DMS153 treated with DMSO at 0.1 percent for 48 hours (cell line): ENCODE data around the gene LCNL1.

Experiments used
- DNase-seq: peaks from one replicate; lab custom pipeline; 2025; ENCODE audit not compliant: unreplicated experiment; lab: John Stamatoyannopoulos, UW

LCNL1 gene

GRCh38 chr9:137008312-137008711 is 25.5 kb downstream of the LCNL1 start:
- DNase-seq, result no peak

GRCh38 chr9:137009217-137009616 is 26.4 kb downstream of the LCNL1 start:
- DNase-seq, result no peak

GRCh38 chr9:137009938-137010732 is 27.3 kb downstream of the LCNL1 start:
- no peak for DNase-seq

GRCh38 chr9:137011156-137011555 is 28.4 kb downstream of the LCNL1 start:
- no peak for DNase-seq

GRCh38 chr9:137011907-137012675 is 29.3 kb downstream of the LCNL1 start:
- no peak for DNase-seq

- DNase-seq, result no peak
Measured at GRCh38 chr9:137012694-137013570, 30.1 kb downstream of the LCNL1 start.

GRCh38 chr9:137013571-137013940 is 30.8 kb downstream of the LCNL1 start:
- no peak for DNase-seq

GRCh38 chr9:137014166-137014565 is 31.4 kb downstream of the LCNL1 start:
- DNase-seq, result no peak

- DNase-seq, result no peak
Measured at GRCh38 chr9:137014776-137015539, 32.2 kb downstream of the LCNL1 start.

- no peak for DNase-seq
Measured at GRCh38 chr9:137015540-137015930, 32.7 kb downstream of the LCNL1 start.

- DNase-seq, result no peak
Measured at GRCh38 chr9:137015976-137016375, 33.2 kb downstream of the LCNL1 start.

GRCh38 chr9:137016436-137016835 is 33.6 kb downstream of the LCNL1 start:
- DNase-seq, result no peak

GRCh38 chr9:137017071-137017470 is 34.3 kb downstream of the LCNL1 start:
- DNase-seq, result no peak

GRCh38 chr9:137017791-137018497 is 35.2 kb downstream of the LCNL1 start:
- no peak for DNase-seq

GRCh38 chr9:137018761-137019559 is 36.2 kb downstream of the LCNL1 start:
- DNase-seq, result no peak

- no peak for DNase-seq
Measured at GRCh38 chr9:137019891-137020683, 37.3 kb downstream of the LCNL1 start.

- no peak for DNase-seq
Measured at GRCh38 chr9:137020771-137021567, 38.2 kb downstream of the LCNL1 start.

- DNase-seq, result no peak
Measured at GRCh38 chr9:137021568-137021978, 38.8 kb downstream of the LCNL1 start.
